HepG2 (cell line): ENCODE data around the gene RAB23. TPM values are rescaled to one million over a fixed set of nuclear protein-coding genes. Genes with fewer than 3 reads are reported as not detected.

Experiments
- ATAC-seq: fragments of 200-7000 bp; cut with Tn5 transposase; 3 replicates; pipeline ENCODE4 v1.9.1; 2020; ENCODE audit warnings: mild to moderate bottlenecking, moderate library complexity
- BruUV-seq: library from RNA; stranded (reverse); fragments of 400-500 nt; replicated peaks from 2 replicates; lab custom pipeline; 2021; lab: Mats Ljungman, UMichigan
- CTCF ChIA-PET: fragments of 300-600 bp; formaldehyde crosslinking; extraction: SDS; loops from one replicate; lab custom pipeline; 2021; ENCODE audit warnings: low total read pairs, inconsistent platforms, low intra/inter-chr PET ratio; lab: Yijun Ruan, JAX
- POLR2A ChIA-PET: fragments of 350-600 bp; sonication (Branson Sonifier 250); formaldehyde crosslinking; loops from one replicate; lab custom pipeline; 2020; ENCODE audit warnings: antibody characterized with exemption, inconsistent platforms; lab: Yijun Ruan, JAX
- DNase-seq: peaks from one replicate; pipeline ENCODE4 v3.0.0-alpha.2; 2015; ENCODE audit warnings: low spot score
- FAIRE-seq: peaks from 3 replicates; lab custom pipeline; 2011; peaks lifted over from hg19 to GRCh38; lab: Jason Lieb, UNC
- H2AFZ ChIP-seq: one replicate; pipeline ENCODE4 v1.6.1; 2011; ENCODE audit warnings: low read length, inconsistent platforms
- H3K27ac ChIP-seq: fragments of 300-600 bp; 3 replicates; pipeline ENCODE4 v1.8.0; 2011; ENCODE audit warnings: mixed run types, mild to moderate bottlenecking, mixed read lengths, low read length, inconsistent platforms; ENCODE audit not compliant: insufficient read depth; ENCODE audit errors: extremely low read length
- H3K27me3 ChIP-seq, 2 experiments: fragments of 200-600 bp in 1 of 2; 2 replicates in 1 of 2; 3 replicates in 1 of 2; pipeline versions ENCODE4 v1.6.0 to v1.8.0; 2011; ENCODE audit warnings: low read length in 2 of 2, mild to moderate bottlenecking in 2 of 2, moderate library complexity in 2 of 2, inconsistent platforms in 1 of 2; ENCODE audit not compliant: insufficient read depth in 2 of 2, control insufficient read depth in 1 of 2
- H3K36me3 ChIP-seq, 2 experiments: fragments of 200-600 bp in 1 of 2; replicated peaks in 1 of 2; 2 replicates in 1 of 2; 3 replicates in 1 of 2; pipeline versions ENCODE4 v1.5.1 to v1.8.0; 2011; ENCODE audit warnings: low read length in 2 of 2, inconsistent platforms in 1 of 2; ENCODE audit not compliant: insufficient read depth in 2 of 2, control insufficient read depth in 1 of 2
- H3K4me1 ChIP-seq: 2 replicates; pipeline ENCODE4 v1.5.1; 2012; ENCODE audit warnings: low read length, inconsistent platforms; ENCODE audit not compliant: insufficient read depth
- H3K4me2 ChIP-seq: 2 replicates; pipeline ENCODE4 v1.6.0; 2011; ENCODE audit warnings: low read depth, low read length, inconsistent platforms
- H3K4me3 ChIP-seq, 3 experiments: fragments of 200-600 bp in 1 of 3; sonication (generic), shearing (Covaris generic) in 1 of 3; replicated peaks in 1 of 3; 2 replicates each; pipeline ENCODE4 v1.5.1; 2011 to 2016; ENCODE audit warnings: low read length in 3 of 3, inconsistent platforms in 2 of 3, low read depth in 2 of 3, mild to moderate bottlenecking in 2 of 3, control low read depth in 1 of 3, mixed read lengths in 1 of 3; ENCODE audit not compliant: insufficient read depth in 1 of 3
- H3K79me2 ChIP-seq: one replicate; pipeline ENCODE4 v1.6.1; 2011; ENCODE audit warnings: low read length, inconsistent platforms; ENCODE audit not compliant: insufficient read depth
- H3K9ac ChIP-seq: 2 replicates; pipeline ENCODE4 v1.6.0; 2011; ENCODE audit warnings: mild to moderate bottlenecking, low read depth, low read length, inconsistent platforms; ENCODE audit not compliant: insufficient read depth
- H3K9me3 ChIP-seq: 2 replicates; pipeline ENCODE4 v1.5.1; 2012; ENCODE audit warnings: mild to moderate bottlenecking, low read length
- H4K20me1 ChIP-seq: 2 replicates; pipeline ENCODE4 v1.6.0; 2011; ENCODE audit warnings: inconsistent platforms, mild to moderate bottlenecking, low read length, moderate library complexity; ENCODE audit not compliant: insufficient read depth
- HNRNPL ChIP-seq: fragments of 200-400 bp; formaldehyde crosslinking; IDR thresholded peaks from 2 replicates; pipeline ENCODE4 v1.6.1; 2017; ENCODE audit warnings: mild to moderate bottlenecking, low read depth, low read length
- ISX ChIP-seq: sonication (generic); formaldehyde crosslinking; conservative IDR thresholded peaks from 2 replicates; pipeline ENCODE4 v1.5.0; 2020; ENCODE audit warnings: missing genetic modification reagents
- KDM1A ChIP-seq: IDR thresholded peaks from 2 replicates; pipeline ENCODE4 v1.6.1; 2016; ENCODE audit warnings: missing compliant biosample characterization
- MEIS2 ChIP-seq: sonication (generic); formaldehyde crosslinking; IDR thresholded peaks from 2 replicates; pipeline ENCODE4 v1.9.0; 2021; ENCODE audit warnings: mild to moderate bottlenecking, missing genetic modification reagents
- MIER3 ChIP-seq: IDR thresholded peaks from 2 replicates; pipeline ENCODE4 v1.6.1; 2016; ENCODE audit warnings: missing compliant biosample characterization, borderline replicate concordance
- PREB ChIP-seq: sonication (generic); formaldehyde crosslinking; IDR thresholded peaks from 2 replicates; pipeline ENCODE4 v1.4.0; 2020; ENCODE audit warnings: missing genetic modification reagents
- SP5 ChIP-seq: IDR thresholded peaks from 2 replicates; pipeline ENCODE4 v1.6.1; 2016; ENCODE audit warnings: low read depth, borderline replicate concordance
- THAP11 ChIP-seq: IDR thresholded peaks from 2 replicates; pipeline ENCODE4 v1.6.1; 2016; ENCODE audit warnings: missing biosample characterization, missing genetic modification reagents
- ZBTB20 ChIP-seq: sonication (generic); formaldehyde crosslinking; IDR thresholded peaks from 2 replicates; pipeline ENCODE4 v1.8.1; 2023; ENCODE audit warnings: missing genetic modification reagents, low read depth, mild to moderate bottlenecking, borderline replicate concordance
- ZBTB4 ChIP-seq: sonication (generic); formaldehyde crosslinking; IDR thresholded peaks from 2 replicates; pipeline ENCODE4 v1.4.0; 2020; ENCODE audit warnings: missing genetic modification reagents, mild to moderate bottlenecking, borderline replicate concordance
- ZKSCAN1 ChIP-seq: fragments of 150-350 bp; IDR thresholded peaks from 2 replicates; pipeline ENCODE4 v1.6.1; 2014; ENCODE audit warnings: low read length
- ZNF20 ChIP-seq: sonication (generic); formaldehyde crosslinking; IDR thresholded peaks from 2 replicates; pipeline ENCODE4 v1.4.0; 2020; ENCODE audit warnings: mild to moderate bottlenecking, moderate library complexity, missing genetic modification reagents
- ZNF225 ChIP-seq: sonication (generic); formaldehyde crosslinking; IDR thresholded peaks from 2 replicates; pipeline ENCODE4 v1.4.0; 2020; ENCODE audit warnings: mild to moderate bottlenecking, missing genetic modification reagents
- ZNF414 ChIP-seq: sonication (generic); formaldehyde crosslinking; IDR thresholded peaks from 2 replicates; pipeline ENCODE4 v1.5.0; 2020; ENCODE audit warnings: missing genetic modification reagents
- ZNF768 ChIP-seq: sonication (generic); formaldehyde crosslinking; IDR thresholded peaks from 2 replicates; pipeline ENCODE4 v1.4.0; 2020; ENCODE audit warnings: missing genetic modification reagents
- ZSCAN22 ChIP-seq: sonication (generic); formaldehyde crosslinking; IDR thresholded peaks from 2 replicates; pipeline ENCODE4 v1.4.0; 2020; ENCODE audit warnings: mild to moderate bottlenecking, missing genetic modification reagents
- WGBS: methylation state at CpG from one replicate; pipeline ENCODE4 v1.1.6; 2017; ENCODE audit warnings: low lambda C conversion rate; 5-methylcytosine and 5-hydroxymethylcytosine counted together
- in situ Hi-C: cut with HindIII; loops from 2 replicates; pipeline ENCODE4 v1.10.0; 2017; ENCODE audit warnings: low pct_unique_long_range_greater_than_20kb; ENCODE audit not compliant: extremely low pct_ligation_motif_present
- intact Hi-C: fragments of 100-400 bp; cut with micrococcal nuclease; formaldehyde crosslinking; loops from one replicate; pipeline ENCODE4 v1.10.0; 2022; ENCODE audit not compliant: unreplicated experiment
- polyA plus RNA-seq, 8 experiments: library from polyadenylated mRNA; depleted of rRNA in 3 of 8; stranded (reverse) in 7 of 8; unstranded in 1 of 8; fragments of >200 nt; fragmentation: Illumina TruSeq in 4 of 8; extraction: Trizol in 4 of 8; gene quantifications; 2 replicates each; pipeline versions ENCODE4 v1.2.1 to v1.2.3, GENCODE V29; 2011 to 2016; ENCODE audit warnings: low read depth in 4 of 8, missing spikeins in 1 of 8, mixed read lengths in 1 of 8; ENCODE audit not compliant: insufficient read depth in 1 of 8
- total RNA-seq, 5 experiments: library from RNA; depleted of rRNA; stranded (reverse); fragments of >200 nt; fragmentation: Illumina TruSeq; extraction: Trizol; gene quantifications; 2 replicates each; pipeline ENCODE4 v1.2.3, GENCODE V29; 2016; ENCODE audit warnings: low read depth in 1 of 5

RAB23 gene
- total and polyA plus RNA-seq, 2 of the 13 experiments (the other 11 are each of a cell fraction or from before 2014, with no cell fraction given): 5.5 to 16.4 TPM

- Histone ChIP-seq H2AFZ (no peak overlapping the region), H3K4me2 (no peak overlapping the region), H3K79me2 (peaks cover 72% of the 10 kb centered on the region), H3K4me3 (no peak overlapping the region), H3K27ac (no peak overlapping the region), H3K27me3 (no peaks in the 10 kb centered on the region; a peak in 1 of 5 replicates), H3K9me3 (no peaks in the 10 kb centered on the region), H4K20me1 (no peaks in the 10 kb centered on the region), H3K36me3 (no peaks in the 10 kb centered on the region), H3K4me1 (peaks cover 35% of the 10 kb centered on the region), H3K9ac (no peak overlapping the region)
- POLR2A ChIA-PET: no interaction called here
- FAIRE-seq (no peak), ATAC-seq (no peak), DNase-seq (no peak)
- CTCF ChIA-PET: no interaction called here
- 98% methylated on average over 11 of the region's 11 CpGs for WGBS
- BruUV-seq: no TSS peak
- intact Hi-C loops (loop anchor here (5.0 kb wide), 1 partner anchor 170 kb away; the partner anchor contains the start of gene KIAA1586), in situ Hi-C loops (no loop called here)
- no peak for TF ChIP-seq ZNF20 (CRISPR knock-in tag)
- no peak for TF ChIP-seq KDM1A
- TF ChIP-seq ISX: no peak
- TF ChIP-seq ZNF414 (CRISPR knock-in tag): no peak
- TF ChIP-seq THAP11 (CRISPR knock-in tag): no peak
- TF ChIP-seq ZNF768 (CRISPR knock-in tag): no peak
- no peak for TF ChIP-seq ZSCAN22
- TF ChIP-seq HNRNPL: no peak
- TF ChIP-seq ZBTB4 (CRISPR knock-in tag): no peak
- no peak for TF ChIP-seq MIER3 (CRISPR knock-in tag)
- no peak for TF ChIP-seq ZNF225 (CRISPR knock-in tag)
- no peak for TF ChIP-seq SP5 (CRISPR knock-in tag)
- no peak for TF ChIP-seq ZKSCAN1
- TF ChIP-seq MEIS2 (CRISPR knock-in tag): no peak
- no peak for TF ChIP-seq PREB (CRISPR knock-in tag)
- TF ChIP-seq ZBTB20 (CRISPR knock-in tag): no peak
Observed at GRCh38 chr6:57217270-57217669, 4.8 kb downstream of the RAB23 start.
